ENCODE results near the gene GAS7. TPM values are rescaled to one million over a fixed set of nuclear protein-coding genes. Genes with fewer than 3 reads are reported as not detected.

Gene GAS7
- total RNA-seq, 6 experiments from 2014 or later: 1.6 to 7.1 (median 2.7) TPM

- DNase-seq (no peak), ATAC-seq (peak in 2 of 4 donors; percentile 18 to 21)
- WGBS (ENCODE audit: insufficient coverage, low coverage, low lambda C conversion rate, missing lambda C conversion rate): 29% methylated on average over 2 of the region's 3 CpGs
- Histone ChIP-seq H3K27ac (no peak overlapping the region), H3K4me1 (no peaks in the 10 kb centered on the region), H3K36me3 (no peaks in the 10 kb centered on the region), H3K9me3 (no peaks in the 10 kb centered on the region), H3K4me3 (no peak overlapping the region), H3K27me3 (no peaks in the 10 kb centered on the region)
- intact Hi-C loops (cut with DNase I): no loop called here
- TF ChIP-seq POLR2A (IDR thresholded peaks at IDR 0.05) (no peak), CTCF (IDR thresholded peaks at IDR 0.05) (no peak)
These were observed 323.0 kb downstream of the GAS7 start for GRCh38 chr17:9875441-9875840.

GRCh38 chr17:9874722-9875121 is 323.7 kb downstream of the GAS7 start:
- intact Hi-C loops (cut with DNase I): no loop called here
- WGBS (ENCODE audit: insufficient coverage, low coverage, low lambda C conversion rate, missing lambda C conversion rate): 40% methylated on average over 3 of the region's 3 CpGs
- peak in 2 of 4 donors; percentile 15 to 19 for TF ChIP-seq CTCF (IDR thresholded peaks at IDR 0.05)
- TF ChIP-seq POLR2A (IDR thresholded peaks at IDR 0.05): no peak

DNA sequence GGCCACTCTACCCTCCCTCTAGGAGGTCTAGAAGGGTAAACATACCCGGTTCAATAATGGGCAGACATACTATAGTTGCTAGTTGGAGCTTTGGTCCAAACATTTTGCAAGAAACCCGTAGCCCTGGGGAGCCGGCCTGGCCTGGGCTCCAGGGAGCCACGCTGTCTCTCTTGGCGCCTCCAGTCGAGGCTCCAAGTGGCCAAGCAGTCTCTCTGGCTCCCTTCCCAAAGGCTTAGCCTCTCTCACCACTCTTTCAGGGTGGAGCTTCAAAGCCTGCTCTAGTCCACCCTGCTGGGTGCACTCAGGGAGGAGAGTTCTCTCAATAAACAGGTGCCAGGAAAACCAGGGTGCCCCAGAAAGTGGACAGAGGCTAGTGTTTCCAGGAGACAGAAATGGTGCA is 325.6 kb downstream of the GAS7 start:
- Histone ChIP-seq H3K9me3 (no peaks in the 10 kb centered on the region), H3K4me1 (no peaks in the 10 kb centered on the region), H3K27ac (no peak overlapping the region), H3K27me3 (no peaks in the 10 kb centered on the region), H3K4me3 (no peak overlapping the region), H3K36me3 (no peaks in the 10 kb centered on the region)
- ATAC-seq (no peak), DNase-seq (no peak)
- 39% methylated on average over 3 of the region's 6 CpGs for WGBS (ENCODE audit: insufficient coverage, low coverage, low lambda C conversion rate, missing lambda C conversion rate)
- TF ChIP-seq CTCF (IDR thresholded peaks at IDR 0.05): no peak
- no peak for TF ChIP-seq POLR2A (IDR thresholded peaks at IDR 0.05)
- intact Hi-C loops (cut with DNase I): no loop called here

More at GRCh38 chr17:9874722-9875121, 323.7 kb downstream of the GAS7 start:
- no peaks in the 10 kb centered on the region for H3K4me1 ChIP-seq
- peak in 1 of 4 donors; percentile 24 for ATAC-seq
- H3K9me3 ChIP-seq: no peaks in the 10 kb centered on the region
- H3K27ac ChIP-seq: no peak overlapping the region
- H3K27me3 ChIP-seq: no peaks in the 10 kb centered on the region
- DNase-seq: no peak
- H3K4me3 ChIP-seq: no peak overlapping the region
- H3K36me3 ChIP-seq: no peaks in the 10 kb centered on the region

- H3K27ac ChIP-seq: no peak overlapping the region
- H3K36me3 ChIP-seq: no peaks in the 10 kb centered on the region
- no peaks in the 10 kb centered on the region for H3K27me3 ChIP-seq
- WGBS (ENCODE audit: insufficient coverage, low coverage, low lambda C conversion rate, missing lambda C conversion rate): 44% methylated on average over 1 of the region's 3 CpGs
- ATAC-seq: no peak
- intact Hi-C loops (cut with DNase I): no loop called here
- H3K4me1 ChIP-seq: no peaks in the 10 kb centered on the region
- no peaks in the 10 kb centered on the region for H3K9me3 ChIP-seq
- DNase-seq: no peak
- H3K4me3 ChIP-seq: no peak overlapping the region
- TF ChIP-seq CTCF (IDR thresholded peaks at IDR 0.05) (no peak), POLR2A (IDR thresholded peaks at IDR 0.05) (no peak)
These were observed 329.9 kb downstream of the GAS7 start for GRCh38 chr17:9868552-9868951.

DNA sequence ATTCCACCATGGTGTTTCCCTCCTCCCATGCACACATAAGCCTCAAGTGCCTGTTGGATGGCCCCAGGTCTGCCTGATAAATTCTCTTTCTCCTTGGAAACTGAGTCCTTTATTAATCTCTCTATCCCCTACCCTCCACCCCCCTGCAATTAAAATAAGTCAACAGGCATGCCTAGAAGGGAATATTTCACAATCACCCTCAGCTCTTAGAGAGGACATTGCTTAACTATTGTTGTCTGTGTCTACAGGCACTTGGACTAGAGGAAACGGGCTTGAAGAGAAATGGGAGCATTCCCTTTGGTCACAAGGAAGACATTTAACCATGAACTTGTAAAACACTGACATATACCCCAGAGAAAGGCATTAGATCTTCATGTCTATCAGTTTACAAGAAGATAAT is 332.8 kb downstream of the GAS7 start:
- DNase-seq: no peak
- no peak for ATAC-seq
- no peaks in the 10 kb centered on the region for H3K36me3 ChIP-seq
- TF ChIP-seq POLR2A (IDR thresholded peaks at IDR 0.05) (no peak), CTCF (IDR thresholded peaks at IDR 0.05) (no peak)
- no peaks in the 10 kb centered on the region for H3K9me3 ChIP-seq
- H3K4me1 ChIP-seq: no peaks in the 10 kb centered on the region
- 20% methylated on average over 1 of the region's 1 CpG for WGBS (ENCODE audit: insufficient coverage, low coverage, low lambda C conversion rate, missing lambda C conversion rate)
- no peak overlapping the region for H3K27ac ChIP-seq
- no peak overlapping the region for H3K4me3 ChIP-seq
- intact Hi-C loops (cut with DNase I): no loop called here
- no peaks in the 10 kb centered on the region for H3K27me3 ChIP-seq
